RWPE2 (cell line): ENCODE results near the gene MRNIP.
A peak's percentile ranks its signal among the peaks of the same experiment; 100 is the strongest.

Experiments
- ATAC-seq: fragments of 200-7000 bp; cut with Tn5 transposase; 3 replicates; pipeline ENCODE4 v1.9.1; 2021; ENCODE audit warnings: low read depth
- DNase-seq: peaks from one replicate; pipeline ENCODE4 v3.0.0-alpha.2; 2020; ENCODE audit warnings: low spot score
- H3K27ac ChIP-seq: fragments of 450-650 bp; 2 replicates; pipeline ENCODE4 v1.5.1; 2017; ENCODE audit warnings: mild to moderate bottlenecking; ENCODE audit not compliant: poor library complexity, severe bottlenecking
- H3K27me3 ChIP-seq: fragments of 250-450 bp; sonication (Bioruptor Pico); 2 replicates; pipeline ENCODE4 v1.5.1; 2021; ENCODE audit warnings: mild to moderate bottlenecking, moderate library complexity; ENCODE audit not compliant: insufficient read depth, poor library complexity, severe bottlenecking
- H3K36me3 ChIP-seq: fragments of 250-450 bp; sonication (Bioruptor Pico); 2 replicates; pipeline ENCODE4 v1.5.1; 2020; ENCODE audit warnings: low read depth, mild to moderate bottlenecking, moderate library complexity
- H3K4me1 ChIP-seq: fragments of 250-450 bp; sonication (Bioruptor Pico); 2 replicates; pipeline ENCODE4 v1.5.1; 2021; ENCODE audit warnings: mild to moderate bottlenecking, moderate library complexity; ENCODE audit not compliant: insufficient read depth, poor library complexity, severe bottlenecking
- H3K4me3 ChIP-seq: fragments of 250-450 bp; sonication (Bioruptor Pico); 2 replicates; pipeline ENCODE4 v1.5.1; 2021; ENCODE audit warnings: mild to moderate bottlenecking, moderate library complexity; ENCODE audit not compliant: severe bottlenecking
- H3K9me3 ChIP-seq: fragments of 250-450 bp; sonication (Bioruptor Pico); 2 replicates; pipeline ENCODE4 v1.5.1; 2021; ENCODE audit warnings: mild to moderate bottlenecking, moderate library complexity; ENCODE audit not compliant: severe bottlenecking
- TF ChIP-seq, protein P1 (sequence below): fragments of 450-650 bp; IDR thresholded peaks from one replicate; pipeline ENCODE4 v1.5.1; 2017; ENCODE audit warnings: mild to moderate bottlenecking, moderate library complexity; ENCODE audit not compliant: poor library complexity, severe bottlenecking

The MRNIP gene

DNA sequence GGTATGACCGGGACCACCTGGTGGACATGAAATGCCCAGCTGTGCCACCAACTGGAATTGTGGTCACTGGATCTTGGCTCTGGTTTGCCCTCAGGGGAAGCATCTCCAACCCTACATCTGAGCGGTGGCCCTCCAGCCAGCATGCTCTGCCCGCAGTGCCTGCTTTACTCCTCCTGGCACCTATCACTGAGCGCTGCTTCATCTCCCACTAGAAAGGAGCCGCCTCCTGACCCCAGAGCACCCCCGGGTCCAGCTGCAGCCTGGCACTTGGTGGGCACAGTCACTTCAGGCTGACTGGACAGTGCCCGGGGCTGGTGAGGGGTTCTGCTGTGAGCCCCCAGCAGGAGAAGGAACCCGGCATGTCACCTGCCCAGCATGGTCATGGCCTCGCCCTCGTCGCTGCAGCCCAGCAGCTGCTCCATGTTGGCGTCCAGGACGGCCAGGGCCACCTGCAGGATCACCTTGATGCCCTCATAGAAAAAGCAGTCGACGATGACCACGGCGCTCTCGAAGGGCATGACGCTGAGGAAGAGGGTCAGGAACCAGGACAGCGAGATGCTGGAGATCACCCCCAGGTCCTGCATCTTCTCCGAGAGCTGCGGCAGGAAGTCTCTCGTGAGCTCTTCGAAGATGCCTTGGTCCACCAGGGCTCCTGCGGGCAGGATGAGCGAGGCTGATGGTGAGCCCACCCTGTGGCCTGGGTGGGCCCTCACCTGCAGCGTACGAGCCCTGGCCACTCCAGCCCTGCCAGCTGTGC lies 16.1 kb upstream of the MRNIP start:
- TF ChIP-seq, protein P1, sequence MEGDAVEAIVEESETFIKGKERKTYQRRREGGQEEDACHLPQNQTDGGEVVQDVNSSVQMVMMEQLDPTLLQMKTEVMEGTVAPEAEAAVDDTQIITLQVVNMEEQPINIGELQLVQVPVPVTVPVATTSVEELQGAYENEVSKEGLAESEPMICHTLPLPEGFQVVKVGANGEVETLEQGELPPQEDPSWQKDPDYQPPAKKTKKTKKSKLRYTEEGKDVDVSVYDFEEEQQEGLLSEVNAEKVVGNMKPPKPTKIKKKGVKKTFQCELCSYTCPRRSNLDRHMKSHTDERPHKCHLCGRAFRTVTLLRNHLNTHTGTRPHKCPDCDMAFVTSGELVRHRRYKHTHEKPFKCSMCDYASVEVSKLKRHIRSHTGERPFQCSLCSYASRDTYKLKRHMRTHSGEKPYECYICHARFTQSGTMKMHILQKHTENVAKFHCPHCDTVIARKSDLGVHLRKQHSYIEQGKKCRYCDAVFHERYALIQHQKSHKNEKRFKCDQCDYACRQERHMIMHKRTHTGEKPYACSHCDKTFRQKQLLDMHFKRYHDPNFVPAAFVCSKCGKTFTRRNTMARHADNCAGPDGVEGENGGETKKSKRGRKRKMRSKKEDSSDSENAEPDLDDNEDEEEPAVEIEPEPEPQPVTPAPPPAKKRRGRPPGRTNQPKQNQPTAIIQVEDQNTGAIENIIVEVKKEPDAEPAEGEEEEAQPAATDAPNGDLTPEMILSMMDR: no peak
- no peak for ATAC-seq
- H3K4me1 ChIP-seq: no peaks in the 10 kb centered on the region
- no peaks in the 10 kb centered on the region for H3K9me3 ChIP-seq
- H3K27ac ChIP-seq: no peak overlapping the region
- H3K4me3 ChIP-seq: no peak overlapping the region
- no peaks in the 10 kb centered on the region for H3K27me3 ChIP-seq
- peaks cover 73% of the 10 kb centered on the region for H3K36me3 ChIP-seq
- DNase-seq: peak; percentile 68

DNA sequence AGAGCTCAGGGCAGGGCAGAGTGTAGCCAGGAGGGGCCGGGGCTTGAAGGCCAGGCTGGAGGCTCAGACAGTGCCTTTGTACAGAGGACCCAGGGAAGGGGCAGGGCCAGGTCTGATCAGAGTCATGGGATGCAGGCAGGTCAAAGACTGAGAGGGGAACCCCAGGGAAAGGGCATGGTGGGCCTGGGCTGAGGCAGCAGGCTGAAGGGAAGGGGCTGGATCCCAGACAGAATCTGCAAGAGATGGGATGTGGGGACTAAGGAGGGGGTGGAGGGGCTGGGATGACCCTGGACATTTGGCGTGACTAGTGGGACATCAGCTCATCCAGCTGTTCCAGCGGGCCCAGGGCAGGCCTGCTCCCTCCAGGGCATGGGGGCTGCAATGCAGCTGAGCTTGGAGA lies 15.5 kb upstream of the MRNIP start:
- ATAC-seq (no peak), DNase-seq (no peak)
- Histone ChIP-seq H3K9me3 (no peaks in the 10 kb centered on the region), H3K27ac (no peak overlapping the region), H3K27me3 (no peaks in the 10 kb centered on the region), H3K36me3 (peaks cover 67% of the 10 kb centered on the region), H3K4me1 (no peaks in the 10 kb centered on the region), H3K4me3 (no peak overlapping the region)
- TF ChIP-seq, protein P1: no peak

DNA sequence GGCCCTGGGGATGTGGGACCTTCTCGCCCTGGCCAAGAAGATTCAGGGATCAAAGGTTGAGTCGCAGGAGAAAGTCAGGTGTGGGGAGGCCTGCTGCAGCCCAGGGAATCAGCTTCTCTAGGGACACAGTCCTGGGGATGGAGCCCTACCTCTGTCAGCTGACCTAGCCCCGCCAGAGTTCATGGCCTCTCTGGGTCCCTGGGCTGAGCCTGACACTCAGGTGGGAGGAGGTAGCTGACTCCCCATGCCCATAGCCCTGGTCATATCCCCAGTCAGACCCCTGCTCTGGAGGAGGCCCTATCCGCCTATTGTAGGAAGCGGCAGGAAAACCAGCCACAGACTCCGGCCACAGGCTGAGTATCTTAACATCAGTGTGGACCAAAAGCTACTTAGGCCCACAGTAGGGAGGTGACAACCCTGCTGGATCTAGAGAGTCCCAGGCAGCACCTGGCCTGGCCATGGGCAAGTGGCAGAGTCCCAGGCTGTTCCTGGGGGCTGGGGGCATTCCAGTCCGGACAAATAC lies 15.0 kb upstream of the MRNIP start:
- Histone ChIP-seq H3K4me1 (no peaks in the 10 kb centered on the region), H3K27me3 (no peaks in the 10 kb centered on the region), H3K9me3 (no peaks in the 10 kb centered on the region), H3K36me3 (peaks cover 66% of the 10 kb centered on the region), H3K27ac (no peak overlapping the region), H3K4me3 (no peak overlapping the region)
- ATAC-seq (no peak), DNase-seq (no peak)
- TF ChIP-seq, protein P1: no peak

DNA sequence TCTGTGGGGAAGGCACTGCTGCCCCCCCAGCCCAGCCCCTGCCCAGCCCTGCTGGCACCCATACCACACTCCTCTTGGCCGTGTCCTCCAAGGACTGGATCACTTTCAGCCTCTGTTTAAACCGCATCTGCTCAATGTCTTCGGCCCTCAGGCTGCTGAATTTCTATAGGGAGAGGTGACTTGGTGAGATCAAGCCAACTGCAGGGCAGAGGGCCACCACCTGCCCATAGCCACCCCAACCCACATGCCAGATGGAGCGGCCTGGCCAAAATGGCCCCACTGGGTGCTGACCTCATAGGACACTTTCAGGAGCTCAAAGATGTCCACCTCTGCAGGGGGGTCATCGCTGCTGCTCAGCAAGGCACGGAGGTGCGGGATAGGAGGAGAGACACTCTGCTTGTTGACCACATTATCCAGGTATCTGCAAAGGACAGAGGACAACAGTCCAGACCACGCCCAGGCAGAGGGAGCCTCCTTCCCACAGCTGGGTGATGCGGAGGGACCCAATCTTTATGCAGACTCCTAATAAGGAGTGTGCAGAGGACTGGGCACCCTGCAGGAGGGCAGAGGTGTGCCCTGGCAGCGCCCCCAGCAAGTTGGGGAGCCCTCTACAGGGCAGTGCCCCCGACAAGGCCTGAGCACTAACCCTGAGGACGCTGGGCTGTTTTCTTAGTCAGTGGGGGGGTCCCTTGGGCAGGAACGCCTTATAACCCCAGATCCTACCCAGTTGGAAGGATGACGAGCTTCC lies 14.4 kb upstream of the MRNIP start:
- ATAC-seq: no peak
- DNase-seq: no peak
- TF ChIP-seq, protein P1: no peak
- H3K4me3 ChIP-seq: no peak overlapping the region
- no peak overlapping the region for H3K27ac ChIP-seq
- peaks cover 63% of the 10 kb centered on the region for H3K36me3 ChIP-seq
- no peaks in the 10 kb centered on the region for H3K4me1 ChIP-seq
- no peaks in the 10 kb centered on the region for H3K27me3 ChIP-seq
- H3K9me3 ChIP-seq: no peaks in the 10 kb centered on the region
